ENCODE data around the gene PGGT1B. TPM values are rescaled to one million over a fixed set of nuclear protein-coding genes. Genes with fewer than 3 reads are reported as not detected.

Gene PGGT1B
- total RNA-seq, 1 experiment from 2014 or later = 46.4 TPM

DNA sequence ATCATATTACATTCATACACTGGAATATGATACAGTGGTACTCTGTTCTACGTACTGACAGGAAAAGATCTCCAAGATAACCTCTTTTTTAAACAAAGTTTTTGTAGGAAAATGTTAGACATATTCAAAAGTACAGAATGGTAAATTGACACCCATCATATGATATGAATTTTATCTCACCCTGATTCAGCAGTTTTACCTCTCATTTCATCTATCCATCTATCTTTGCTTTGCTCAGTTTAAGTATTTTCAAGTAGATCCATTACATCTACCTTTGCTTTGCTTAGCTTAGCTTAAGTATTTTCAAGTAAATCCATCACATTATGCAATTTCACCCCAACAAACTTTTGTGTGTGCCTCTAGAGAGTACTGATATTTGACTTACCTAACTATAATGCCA, 19.5 kb upstream of the PGGT1B start:
- BruUV-seq (replicated peaks) = no TSS peak
- H3K9me3 Mint-ChIP-seq (ENCODE audit: low read depth, unreplicated experiment) = no peaks in the 10 kb centered on the region
- no peak overlapping the region for H3K27ac Mint-ChIP-seq (ENCODE audit: unreplicated experiment)
- TF ChIP-seq, protein P1, sequence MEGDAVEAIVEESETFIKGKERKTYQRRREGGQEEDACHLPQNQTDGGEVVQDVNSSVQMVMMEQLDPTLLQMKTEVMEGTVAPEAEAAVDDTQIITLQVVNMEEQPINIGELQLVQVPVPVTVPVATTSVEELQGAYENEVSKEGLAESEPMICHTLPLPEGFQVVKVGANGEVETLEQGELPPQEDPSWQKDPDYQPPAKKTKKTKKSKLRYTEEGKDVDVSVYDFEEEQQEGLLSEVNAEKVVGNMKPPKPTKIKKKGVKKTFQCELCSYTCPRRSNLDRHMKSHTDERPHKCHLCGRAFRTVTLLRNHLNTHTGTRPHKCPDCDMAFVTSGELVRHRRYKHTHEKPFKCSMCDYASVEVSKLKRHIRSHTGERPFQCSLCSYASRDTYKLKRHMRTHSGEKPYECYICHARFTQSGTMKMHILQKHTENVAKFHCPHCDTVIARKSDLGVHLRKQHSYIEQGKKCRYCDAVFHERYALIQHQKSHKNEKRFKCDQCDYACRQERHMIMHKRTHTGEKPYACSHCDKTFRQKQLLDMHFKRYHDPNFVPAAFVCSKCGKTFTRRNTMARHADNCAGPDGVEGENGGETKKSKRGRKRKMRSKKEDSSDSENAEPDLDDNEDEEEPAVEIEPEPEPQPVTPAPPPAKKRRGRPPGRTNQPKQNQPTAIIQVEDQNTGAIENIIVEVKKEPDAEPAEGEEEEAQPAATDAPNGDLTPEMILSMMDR (IDR thresholded peaks at IDR 0.05; ENCODE audit: unreplicated experiment) = no peak
- CTCF ChIA-PET = no interaction called here
- no peak overlapping the region for H3K4me3 Mint-ChIP-seq (ENCODE audit: low read depth, unreplicated experiment)
- DNase-seq = no peak
- peaks cover 12% of the 10 kb centered on the region for H3K4me1 Mint-ChIP-seq (ENCODE audit: low read depth, unreplicated experiment)
- intact Hi-C loops (cut with micrococcal nuclease; ENCODE audit: unreplicated experiment) = no loop called here
- no peaks in the 10 kb centered on the region for H3K36me3 Mint-ChIP-seq (ENCODE audit: insufficient read depth, unreplicated experiment)
- H3K27me3 Mint-ChIP-seq (ENCODE audit: unreplicated experiment) = no peaks in the 10 kb centered on the region

DNA sequence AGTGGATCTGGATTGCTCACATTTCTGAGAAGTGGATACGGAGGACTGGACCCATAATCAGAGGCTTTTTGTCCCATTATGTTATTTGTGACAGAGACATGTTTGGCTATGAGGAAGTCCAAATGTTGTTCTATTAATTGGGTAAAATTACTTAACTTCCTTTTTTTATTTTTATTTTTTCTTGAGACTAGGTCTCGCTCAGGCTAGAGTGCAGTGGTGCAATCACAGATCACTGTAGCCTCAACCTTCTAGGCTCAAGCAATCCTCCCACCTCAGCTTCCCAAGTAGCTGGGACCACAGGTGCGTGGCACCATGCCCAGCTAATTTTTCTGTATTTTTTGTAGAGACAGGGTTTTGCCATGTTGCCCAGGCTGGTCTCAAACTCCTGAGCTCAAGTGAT, 11.9 kb upstream of the PGGT1B start:
- H3K36me3 Mint-ChIP-seq (ENCODE audit: insufficient read depth, unreplicated experiment) = peaks cover 8% of the 10 kb centered on the region
- BruUV-seq (replicated peaks) = no TSS peak
- no peak for DNase-seq
- CTCF ChIA-PET = no interaction called here
- no peaks in the 10 kb centered on the region for H3K4me1 Mint-ChIP-seq (ENCODE audit: low read depth, unreplicated experiment)
- H3K27me3 Mint-ChIP-seq (ENCODE audit: unreplicated experiment) = no peaks in the 10 kb centered on the region
- TF ChIP-seq, protein P1 (IDR thresholded peaks at IDR 0.05; ENCODE audit: unreplicated experiment) = no peak
- no peaks in the 10 kb centered on the region for H3K9me3 Mint-ChIP-seq (ENCODE audit: low read depth, unreplicated experiment)
- intact Hi-C loops (cut with micrococcal nuclease; ENCODE audit: unreplicated experiment) = no loop called here
- H3K27ac Mint-ChIP-seq (ENCODE audit: unreplicated experiment) = no peak overlapping the region
- H3K4me3 Mint-ChIP-seq (ENCODE audit: low read depth, unreplicated experiment) = no peak overlapping the region

GRCh38 chr5:115272297-115272958, 9.8 kb upstream of the PGGT1B start:
- Mint-ChIP-seq H3K4me3 (ENCODE audit: low read depth, unreplicated experiment) (no peak overlapping the region), H3K27me3 (ENCODE audit: unreplicated experiment) (no peaks in the 10 kb centered on the region), H3K36me3 (ENCODE audit: insufficient read depth, unreplicated experiment) (peaks cover 8% of the 10 kb centered on the region), H3K27ac (ENCODE audit: unreplicated experiment) (no peak overlapping the region), H3K9me3 (ENCODE audit: low read depth, unreplicated experiment) (no peaks in the 10 kb centered on the region), H3K4me1 (ENCODE audit: low read depth, unreplicated experiment) (no peaks in the 10 kb centered on the region)
- CTCF ChIA-PET = interaction anchor here (0.7 kb wide), 1 partner anchor 1770 kb away, joined by 3 read pairs; no protein-coding TSS in a partner anchor
- intact Hi-C loops (cut with micrococcal nuclease; ENCODE audit: unreplicated experiment) = no loop called here
- no peak for DNase-seq
- TF ChIP-seq, protein P1 (IDR thresholded peaks at IDR 0.05; ENCODE audit: unreplicated experiment) = no peak
- no TSS peak for BruUV-seq (replicated peaks)

GRCh38 chr5:115271295-115272050, 8.8 kb upstream of the PGGT1B start:
- H3K9me3 Mint-ChIP-seq (ENCODE audit: low read depth, unreplicated experiment) = no peaks in the 10 kb centered on the region
- no peak overlapping the region for H3K4me3 Mint-ChIP-seq (ENCODE audit: low read depth, unreplicated experiment)
- peaks cover 6% of the 10 kb centered on the region for H3K36me3 Mint-ChIP-seq (ENCODE audit: insufficient read depth, unreplicated experiment)
- BruUV-seq (replicated peaks) = no TSS peak
- DNase-seq = no peak
- H3K27ac Mint-ChIP-seq (ENCODE audit: unreplicated experiment) = no peak overlapping the region
- H3K4me1 Mint-ChIP-seq (ENCODE audit: low read depth, unreplicated experiment) = no peaks in the 10 kb centered on the region
- H3K27me3 Mint-ChIP-seq (ENCODE audit: unreplicated experiment) = no peaks in the 10 kb centered on the region
- CTCF ChIA-PET = interaction anchor here (0.7 kb wide), 2 partner anchors 61 to 1769 kb away, joined by 3 read pairs; no protein-coding TSS in a partner anchor
- TF ChIP-seq, protein P1 (IDR thresholded peaks at IDR 0.05; ENCODE audit: unreplicated experiment) = no peak
- intact Hi-C loops (cut with micrococcal nuclease; ENCODE audit: unreplicated experiment) = no loop called here
